AG04450 (cell line): ENCODE measurements around the gene ZNF70. TPM values are rescaled to one million over a fixed set of nuclear protein-coding genes. Genes with fewer than 3 reads are reported as not detected.

Source experiments
- CTCF ChIA-PET: fragments of 300-600, 350-600 bp; formaldehyde crosslinking; extraction: SDS; loops from one replicate; lab custom pipeline; 2022; ENCODE audit warnings: antibody characterized with exemption, inconsistent platforms; lab: Charles Lee
- POLR2A ChIA-PET: fragments of 350-600 bp; formaldehyde crosslinking; extraction: SDS; loops from one replicate; lab custom pipeline; 2021; ENCODE audit warnings: antibody characterized with exemption, inconsistent platforms; lab: Yijun Ruan, JAX
- DNase-seq: peaks from one replicate; pipeline ENCODE4 v3.0.0-alpha.2; 2011; ENCODE audit warnings: low read depth, low spot score
- H3K27ac ChIP-seq: one replicate; pipeline ENCODE4 v1.5.1; 2012; ENCODE audit warnings: low read depth, low read length, control low read depth
- H3K27me3 ChIP-seq: one replicate; pipeline ENCODE4 v1.6.0; 2012; ENCODE audit warnings: low read length; ENCODE audit not compliant: control insufficient read depth, insufficient read depth
- H3K4me3 ChIP-seq: 2 replicates; pipeline ENCODE4 v1.5.1; 2011; ENCODE audit warnings: mild to moderate bottlenecking, low read depth, low read length, control low read depth
- H3K9me3 ChIP-seq: 2 replicates; pipeline ENCODE4 v1.5.1; 2012; ENCODE audit warnings: low read length; ENCODE audit not compliant: control insufficient read depth, insufficient read depth
- CTCF ChIP-seq: IDR thresholded peaks from 2 replicates; pipeline ENCODE4 v1.5.1; 2011; ENCODE audit warnings: low read depth, low read length, control low read depth, inconsistent platforms
- polyA plus RNA-seq: library from polyadenylated mRNA; depleted of rRNA; stranded (reverse); fragments of >200 nt; gene quantifications from 2 replicates; pipeline ENCODE4 v1.2.3, GENCODE V29; 2011

Gene ZNF70
- polyA plus RNA-seq, 1 experiment, result 1.6 TPM

- CTCF ChIA-PET, result interaction anchor here (0.5 to 3.3 kb wide), 4 partner anchors 10 to 83 kb away, joined by 3 to 36 read pairs (median 4); no protein-coding TSS in a partner anchor
These were observed 16.4 kb upstream of the ZNF70 start for GRCh38 chr22:23767303-23767672.

GRCh38 chr22:23764899-23765881 is 14.3 kb upstream of the ZNF70 start:
- no peak overlapping the region for H3K27ac ChIP-seq
- DNase-seq, result no peak
- ChIA-PET POLR2A (interaction anchor here (0.7 kb wide), 1 partner anchor 79 kb away, joined by 5 read pairs; no protein-coding TSS in a partner anchor), CTCF (interaction anchor here (0.6 to 1.7 kb wide), 3 partner anchors 66 to 272 kb away, joined by 4 to 5 read pairs (median 4); no protein-coding TSS in a partner anchor)
- no peak for TF ChIP-seq CTCF
- H3K27me3 ChIP-seq, result no peaks in the 10 kb centered on the region
- H3K4me3 ChIP-seq, result no peak overlapping the region
- no peaks in the 10 kb centered on the region for H3K9me3 ChIP-seq

More at GRCh38 chr22:23767303-23767672, 16.4 kb upstream of the ZNF70 start:
- Histone ChIP-seq H3K4me3 (peak overlapping the region; percentile 59), H3K27me3 (no peaks in the 10 kb centered on the region), H3K27ac (no peak overlapping the region), H3K9me3 (no peaks in the 10 kb centered on the region)
- TF ChIP-seq CTCF, result no peak
- no peak for DNase-seq
- POLR2A ChIA-PET, result interaction anchor here (1.2 kb wide), 1 partner anchor 19 kb away, joined by 3 read pairs; the partner anchor contains the start of gene SMARCB1

- H3K4me3 ChIP-seq, result no peak overlapping the region
- H3K27ac ChIP-seq, result no peak overlapping the region
- CTCF ChIA-PET, result no interaction called here
- H3K9me3 ChIP-seq, result no peaks in the 10 kb centered on the region
- POLR2A ChIA-PET, result interaction anchor here (0.5 kb wide), 1 partner anchor 124 kb away, joined by 3 read pairs; no protein-coding TSS in a partner anchor
- no peak for DNase-seq
- no peak for TF ChIP-seq CTCF
- H3K27me3 ChIP-seq, result no peaks in the 10 kb centered on the region
These were observed 13.0 kb upstream of the ZNF70 start for GRCh38 chr22:23763954-23764353.

GRCh38 chr22:23763579-23763945 is 12.7 kb upstream of the ZNF70 start:
- peak overlapping the region; percentile 50 for H3K4me3 ChIP-seq
- H3K9me3 ChIP-seq, result no peaks in the 10 kb centered on the region
- no peak for DNase-seq
- no peaks in the 10 kb centered on the region for H3K27me3 ChIP-seq
- no peak for TF ChIP-seq CTCF
- no peak overlapping the region for H3K27ac ChIP-seq
- ChIA-PET POLR2A (interaction anchor here (0.5 kb wide), 1 partner anchor 124 kb away, joined by 3 read pairs; no protein-coding TSS in a partner anchor), CTCF (interaction anchor here (0.7 to 1.6 kb wide), 2 partner anchors 23 to 86 kb away, joined by 4 to 8 read pairs; partner anchors contain the start of gene SMARCB1)
